ENCODE results near the gene P2RY14. TPM values are rescaled to one million over a fixed set of nuclear protein-coding genes. Genes with fewer than 3 reads are reported as not detected.

Gene P2RY14
- total and polyA plus RNA-seq, 2 of the 13 experiments (the other 11 are each of a cell fraction or from before 2014, with no cell fraction given) = not detected

DNA sequence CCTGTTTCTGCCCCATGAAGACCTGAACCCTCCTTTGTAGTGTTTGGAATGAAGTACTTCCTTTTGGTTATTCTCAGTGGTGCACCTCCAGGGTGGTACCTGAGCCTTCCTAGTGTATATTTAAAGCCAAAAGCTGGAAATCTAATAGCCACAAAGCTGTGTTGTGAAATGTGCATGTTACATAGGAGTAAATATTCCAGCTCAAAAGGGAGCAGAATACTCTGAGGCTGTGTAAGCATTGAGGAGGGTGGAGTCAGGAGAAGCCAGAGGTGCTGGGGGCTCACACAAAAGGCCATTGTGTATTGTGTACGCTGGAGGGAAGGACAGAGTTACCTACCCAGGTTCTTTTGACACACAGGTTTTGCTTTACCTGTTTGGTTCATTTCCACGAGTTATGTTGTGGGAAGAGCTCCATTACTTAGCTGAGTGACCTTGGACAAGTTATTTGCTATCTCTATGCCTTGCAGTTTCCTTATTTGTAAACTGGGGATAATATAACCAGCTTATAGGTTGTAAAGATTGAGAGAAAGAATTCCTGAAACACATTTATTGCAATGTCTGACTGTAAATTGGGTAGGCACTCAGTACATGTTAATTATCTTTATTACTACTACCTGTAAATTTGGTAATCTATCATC, 100.0 kb downstream of the P2RY14 start (continued):
- TF ChIP-seq, protein P1, sequence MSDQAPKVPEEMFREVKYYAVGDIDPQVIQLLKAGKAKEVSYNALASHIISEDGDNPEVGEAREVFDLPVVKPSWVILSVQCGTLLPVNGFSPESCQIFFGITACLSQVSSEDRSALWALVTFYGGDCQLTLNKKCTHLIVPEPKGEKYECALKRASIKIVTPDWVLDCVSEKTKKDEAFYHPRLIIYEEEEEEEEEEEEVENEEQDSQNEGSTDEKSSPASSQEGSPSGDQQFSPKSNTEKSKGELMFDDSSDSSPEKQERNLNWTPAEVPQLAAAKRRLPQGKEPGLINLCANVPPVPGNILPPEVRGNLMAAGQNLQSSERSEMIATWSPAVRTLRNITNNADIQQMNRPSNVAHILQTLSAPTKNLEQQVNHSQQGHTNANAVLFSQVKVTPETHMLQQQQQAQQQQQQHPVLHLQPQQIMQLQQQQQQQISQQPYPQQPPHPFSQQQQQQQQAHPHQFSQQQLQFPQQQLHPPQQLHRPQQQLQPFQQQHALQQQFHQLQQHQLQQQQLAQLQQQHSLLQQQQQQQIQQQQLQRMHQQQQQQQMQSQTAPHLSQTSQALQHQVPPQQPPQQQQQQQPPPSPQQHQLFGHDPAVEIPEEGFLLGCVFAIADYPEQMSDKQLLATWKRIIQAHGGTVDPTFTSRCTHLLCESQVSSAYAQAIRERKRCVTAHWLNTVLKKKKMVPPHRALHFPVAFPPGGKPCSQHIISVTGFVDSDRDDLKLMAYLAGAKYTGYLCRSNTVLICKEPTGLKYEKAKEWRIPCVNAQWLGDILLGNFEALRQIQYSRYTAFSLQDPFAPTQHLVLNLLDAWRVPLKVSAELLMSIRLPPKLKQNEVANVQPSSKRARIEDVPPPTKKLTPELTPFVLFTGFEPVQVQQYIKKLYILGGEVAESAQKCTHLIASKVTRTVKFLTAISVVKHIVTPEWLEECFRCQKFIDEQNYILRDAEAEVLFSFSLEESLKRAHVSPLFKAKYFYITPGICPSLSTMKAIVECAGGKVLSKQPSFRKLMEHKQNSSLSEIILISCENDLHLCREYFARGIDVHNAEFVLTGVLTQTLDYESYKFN (CRISPR knock-in tag; conservative IDR thresholded peaks at IDR 0.05) = peak; percentile 86
- TF ChIP-seq RFXANK (CRISPR knock-in tag; IDR thresholded peaks at IDR 0.05) (no peak), PHF21A (CRISPR knock-in tag; IDR thresholded peaks at IDR 0.05) (peak; percentile 82), ZMYM3 (CRISPR knock-in tag; IDR thresholded peaks at IDR 0.05) (0 out of 2 replicates have a peak, but pooled peaks have one; percentile 27), HOXA7 (CRISPR knock-in tag; IDR thresholded peaks at IDR 0.05) (no peak), ZNF329 (CRISPR knock-in tag; IDR thresholded peaks at IDR 0.05; ENCODE audit: low read depth) (no peak), ZNF580 (CRISPR knock-in tag; IDR thresholded peaks at IDR 0.05; ENCODE audit: borderline replicate concordance, low read depth) (peak; percentile 32; the same call in 1 of the 2 replicates), NFRKB (IDR thresholded peaks at IDR 0.05) (no peak), GATAD2A (CRISPR knock-in tag; IDR thresholded peaks at IDR 0.05) (peak; percentile 96), FOXK2 (IDR thresholded peaks at IDR 0.05) (peak; percentile 28; the same call in 1 of the 2 replicates), NCOA2 (CRISPR knock-in tag; IDR thresholded peaks at IDR 0.05) (peak; percentile 70), ZNF629 (CRISPR knock-in tag; conservative IDR thresholded peaks at IDR 0.05) (no peak), ZNF615 (CRISPR knock-in tag; IDR thresholded peaks at IDR 0.05; ENCODE audit: borderline replicate concordance) (no peak), ZNF614 (CRISPR knock-in tag; IDR thresholded peaks at IDR 0.05; ENCODE audit: borderline replicate concordance) (peak; percentile 77; the same call in 1 of the 2 replicates), TCF12 (IDR thresholded peaks at IDR 0.05) (no peak), TCF12 (CRISPR knock-in tag; IDR thresholded peaks at IDR 0.05) (no peak), RXRB (CRISPR knock-in tag; IDR thresholded peaks at IDR 0.05; ENCODE audit: borderline replicate concordance) (peak; percentile 74; the same call in 1 of the 2 replicates), SIX4 (CRISPR knock-in tag; IDR thresholded peaks at IDR 0.05) (no peak), FOXM1 (CRISPR knock-in tag; IDR thresholded peaks at IDR 0.05) (no peak), PAWR (CRISPR knock-in tag; IDR thresholded peaks at IDR 0.05; ENCODE audit: borderline replicate concordance) (no peak), KDM6A (CRISPR knock-in tag; IDR thresholded peaks at IDR 0.05; ENCODE audit: low read depth) (peak; percentile 58; the same call in 1 of the 2 replicates), ZNF775 (CRISPR knock-in tag; IDR thresholded peaks at IDR 0.05; ENCODE audit: borderline replicate concordance) (no peak), ZEB1 (IDR thresholded peaks at IDR 0.05; ENCODE audit: insufficient replicate concordance, low read depth) (peak; percentile 99)
- TF ChIP-seq, protein P2, sequence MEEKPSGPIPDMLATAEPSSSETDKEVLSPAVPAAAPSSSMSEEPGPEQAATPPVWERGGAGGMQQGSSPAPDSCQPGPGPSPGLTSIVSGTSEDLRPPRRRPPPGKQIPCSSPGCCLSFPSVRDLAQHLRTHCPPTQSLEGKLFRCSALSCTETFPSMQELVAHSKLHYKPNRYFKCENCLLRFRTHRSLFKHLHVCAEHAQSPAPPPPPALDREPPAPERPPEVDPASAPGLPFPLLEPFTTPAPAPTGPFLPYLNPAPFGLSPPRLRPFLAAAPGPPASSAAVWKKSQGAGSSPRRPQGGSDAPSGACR (CRISPR knock-in tag; IDR thresholded peaks at IDR 0.05) = no peak
- TF ChIP-seq, protein P3, sequence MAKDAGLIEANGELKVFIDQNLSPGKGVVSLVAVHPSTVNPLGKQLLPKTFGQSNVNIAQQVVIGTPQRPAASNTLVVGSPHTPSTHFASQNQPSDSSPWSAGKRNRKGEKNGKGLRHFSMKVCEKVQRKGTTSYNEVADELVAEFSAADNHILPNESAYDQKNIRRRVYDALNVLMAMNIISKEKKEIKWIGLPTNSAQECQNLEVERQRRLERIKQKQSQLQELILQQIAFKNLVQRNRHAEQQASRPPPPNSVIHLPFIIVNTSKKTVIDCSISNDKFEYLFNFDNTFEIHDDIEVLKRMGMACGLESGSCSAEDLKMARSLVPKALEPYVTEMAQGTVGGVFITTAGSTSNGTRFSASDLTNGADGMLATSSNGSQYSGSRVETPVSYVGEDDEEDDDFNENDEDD (CRISPR knock-in tag; IDR thresholded peaks at IDR 0.05; ENCODE audit: borderline replicate concordance) = no peak
- TF ChIP-seq, protein P4, sequence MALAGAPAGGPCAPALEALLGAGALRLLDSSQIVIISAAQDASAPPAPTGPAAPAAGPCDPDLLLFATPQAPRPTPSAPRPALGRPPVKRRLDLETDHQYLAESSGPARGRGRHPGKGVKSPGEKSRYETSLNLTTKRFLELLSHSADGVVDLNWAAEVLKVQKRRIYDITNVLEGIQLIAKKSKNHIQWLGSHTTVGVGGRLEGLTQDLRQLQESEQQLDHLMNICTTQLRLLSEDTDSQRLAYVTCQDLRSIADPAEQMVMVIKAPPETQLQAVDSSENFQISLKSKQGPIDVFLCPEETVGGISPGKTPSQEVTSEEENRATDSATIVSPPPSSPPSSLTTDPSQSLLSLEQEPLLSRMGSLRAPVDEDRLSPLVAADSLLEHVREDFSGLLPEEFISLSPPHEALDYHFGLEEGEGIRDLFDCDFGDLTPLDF (CRISPR knock-in tag; IDR thresholded peaks at IDR 0.05) = no peak

All from HepG2 (cell line).